Tibial nerve (tissue), 4 donors: ENCODE data around the gene NCDN. TPM values are rescaled to one million over a fixed set of nuclear protein-coding genes. Genes with fewer than 3 reads are reported as not detected.

ENCODE experiments used
- DNase-seq, 2 donors: peaks; one replicate each; pipeline ENCODE4 v3.0.0-alpha.2; 2019; ENCODE audit warnings: low spot score in 2 of 2
- H3K27ac ChIP-seq, 4 donors: fragments of 200-600 bp; sonication (generic) in 3 of 4; one replicate each; pipeline ENCODE4 v1.5.1; 2017 to 2019; ENCODE audit warnings: mild to moderate bottlenecking in 1 of 4
- H3K27me3 ChIP-seq, 2 donors: fragments of 200-600 bp; sonication (generic) in 1 of 2; one replicate each; pipeline versions ENCODE4 v1.5.1 to v1.6.0; 2017 to 2019
- H3K36me3 ChIP-seq, 3 donors: fragments of 200-600 bp; sonication (generic); one replicate each; pipeline ENCODE4 v1.5.1; 2018 to 2019
- H3K4me1 ChIP-seq, 4 donors: fragments of 200-600 bp; sonication (generic) in 3 of 4; one replicate each; pipeline ENCODE4 v1.5.1; 2017 to 2019
- H3K4me3 ChIP-seq, 4 donors: fragments of 200-600 bp; sonication (generic) in 3 of 4; one replicate each; pipeline ENCODE4 v1.5.1; 2017 to 2019; ENCODE audit warnings: mild to moderate bottlenecking in 1 of 4, moderate library complexity in 1 of 4
- H3K9me3 ChIP-seq, 4 donors: fragments of 200-600 bp; sonication (generic) in 3 of 4; one replicate each; pipeline ENCODE4 v1.5.1; 2017 to 2019
- EP300 ChIP-seq, 2 donors: sonication (generic); formaldehyde crosslinking; IDR thresholded peaks; one replicate each; pipeline ENCODE4 v1.6.1; 2017; ENCODE audit warnings: antibody characterized with exemption in 2 of 2, mild to moderate bottlenecking in 1 of 2
- POLR2A ChIP-seq, 2 donors: fragments of 450-650 bp; IDR thresholded peaks; one replicate each; pipeline ENCODE4 v1.6.1; 2017; ENCODE audit warnings: antibody characterized with exemption in 2 of 2, mild to moderate bottlenecking in 2 of 2, moderate library complexity in 2 of 2
- WGBS, 2 donors: methylation state at CpG; one replicate each; pipeline ENCODE4 v1.1.5; 2018; 5-methylcytosine and 5-hydroxymethylcytosine counted together
- total RNA-seq, 4 donors: library from RNA; depleted of rRNA; stranded (reverse); fragments of >200 nt; gene quantifications; one replicate each; pipeline ENCODE4 v1.1.0, GENCODE V29; 2016
- TF ChIP-seq, protein P1 (sequence below), 5 experiments: fragments of 200-600 bp in 3 of 5; fragments of 450-650 bp in 2 of 5; sonication (generic) in 3 of 5; IDR thresholded peaks; one replicate each; pipeline ENCODE4 v1.5.1; 2016 to 2019; ENCODE audit warnings: antibody characterized with exemption in 5 of 5, mild to moderate bottlenecking in 3 of 5, moderate library complexity in 2 of 5

NCDN gene
- total RNA-seq, 4 donors from 2014 or later, result 25.9 to 36.9 (median 29.3) TPM

DNA sequence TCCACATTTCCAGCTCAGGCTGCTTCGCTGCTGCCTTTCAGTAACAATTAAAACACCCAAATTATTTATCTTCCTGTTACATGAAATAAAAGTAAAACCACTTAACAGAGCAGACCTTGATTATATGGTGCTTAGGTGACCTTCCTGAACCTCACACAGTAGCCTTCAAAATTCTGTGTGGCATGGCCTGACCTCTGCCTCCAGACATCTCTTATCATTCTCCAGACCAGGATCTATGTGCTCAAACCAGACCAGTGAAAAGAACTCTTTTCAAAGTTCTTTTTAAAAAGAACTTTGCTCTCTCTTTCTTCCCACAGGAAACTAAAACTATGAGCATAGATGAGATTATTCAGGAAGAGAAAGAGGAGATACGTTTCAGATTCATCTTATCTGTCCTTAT, 38.2 kb upstream of the NCDN start:
- no peak for DNase-seq
- WGBS, 2 donors, result 64% methylated on average over 2 of the region's 2 CpGs
- Histone ChIP-seq H3K4me3 (no peak overlapping the region), H3K27me3 (no peaks in the 10 kb centered on the region), H3K27ac (no peak overlapping the region), H3K36me3 (peaks cover 0 to 13% (median 0%) of the 10 kb centered on the region in 3 donors), H3K4me1 (no peaks in the 10 kb centered on the region), H3K9me3 (peaks cover 0 to 24% (median 0%) of the 10 kb centered on the region in 4 donors)
- TF ChIP-seq, protein P1, sequence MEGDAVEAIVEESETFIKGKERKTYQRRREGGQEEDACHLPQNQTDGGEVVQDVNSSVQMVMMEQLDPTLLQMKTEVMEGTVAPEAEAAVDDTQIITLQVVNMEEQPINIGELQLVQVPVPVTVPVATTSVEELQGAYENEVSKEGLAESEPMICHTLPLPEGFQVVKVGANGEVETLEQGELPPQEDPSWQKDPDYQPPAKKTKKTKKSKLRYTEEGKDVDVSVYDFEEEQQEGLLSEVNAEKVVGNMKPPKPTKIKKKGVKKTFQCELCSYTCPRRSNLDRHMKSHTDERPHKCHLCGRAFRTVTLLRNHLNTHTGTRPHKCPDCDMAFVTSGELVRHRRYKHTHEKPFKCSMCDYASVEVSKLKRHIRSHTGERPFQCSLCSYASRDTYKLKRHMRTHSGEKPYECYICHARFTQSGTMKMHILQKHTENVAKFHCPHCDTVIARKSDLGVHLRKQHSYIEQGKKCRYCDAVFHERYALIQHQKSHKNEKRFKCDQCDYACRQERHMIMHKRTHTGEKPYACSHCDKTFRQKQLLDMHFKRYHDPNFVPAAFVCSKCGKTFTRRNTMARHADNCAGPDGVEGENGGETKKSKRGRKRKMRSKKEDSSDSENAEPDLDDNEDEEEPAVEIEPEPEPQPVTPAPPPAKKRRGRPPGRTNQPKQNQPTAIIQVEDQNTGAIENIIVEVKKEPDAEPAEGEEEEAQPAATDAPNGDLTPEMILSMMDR (IDR thresholded peaks at IDR 0.05), result no peak
- TF ChIP-seq POLR2A (IDR thresholded peaks at IDR 0.05) (no peak), EP300 (IDR thresholded peaks at IDR 0.05) (no peak)

DNA sequence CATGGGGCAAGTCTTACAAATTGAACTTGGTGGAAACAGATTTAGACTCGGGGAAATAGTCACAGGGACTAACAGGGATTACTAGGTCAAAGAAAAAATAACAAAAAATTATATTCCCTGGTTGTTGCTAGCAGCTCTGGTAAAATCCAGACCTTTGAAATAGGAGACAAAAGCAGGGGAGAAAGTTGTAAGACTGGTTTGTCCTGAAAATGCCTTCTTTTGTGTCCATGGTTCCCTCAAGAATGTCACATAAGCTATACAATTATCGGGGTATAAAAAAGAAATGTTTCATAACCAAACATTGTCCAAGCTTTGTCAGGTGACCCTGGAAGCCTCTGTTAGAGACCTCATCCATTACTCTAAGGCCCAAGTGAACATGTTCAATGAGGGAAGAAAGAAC, 33.5 kb upstream of the NCDN start:
- H3K9me3 ChIP-seq, result no peaks in the 10 kb centered on the region
- H3K4me1 ChIP-seq, result no peaks in the 10 kb centered on the region
- peaks cover 0 to 13% (median 0%) of the 10 kb centered on the region in 3 donors for H3K36me3 ChIP-seq
- no peak overlapping the region for H3K27ac ChIP-seq
- TF ChIP-seq EP300 (IDR thresholded peaks at IDR 0.05), result no peak
- TF ChIP-seq, protein P1 (IDR thresholded peaks at IDR 0.05), result no peak
- TF ChIP-seq POLR2A (IDR thresholded peaks at IDR 0.05), result no peak
- WGBS, 2 donors, result 65 to 68% methylated on average over 2 of the region's 2 CpGs
- H3K4me3 ChIP-seq, result no peak overlapping the region
- no peaks in the 10 kb centered on the region for H3K27me3 ChIP-seq
- DNase-seq, result no peak

DNA sequence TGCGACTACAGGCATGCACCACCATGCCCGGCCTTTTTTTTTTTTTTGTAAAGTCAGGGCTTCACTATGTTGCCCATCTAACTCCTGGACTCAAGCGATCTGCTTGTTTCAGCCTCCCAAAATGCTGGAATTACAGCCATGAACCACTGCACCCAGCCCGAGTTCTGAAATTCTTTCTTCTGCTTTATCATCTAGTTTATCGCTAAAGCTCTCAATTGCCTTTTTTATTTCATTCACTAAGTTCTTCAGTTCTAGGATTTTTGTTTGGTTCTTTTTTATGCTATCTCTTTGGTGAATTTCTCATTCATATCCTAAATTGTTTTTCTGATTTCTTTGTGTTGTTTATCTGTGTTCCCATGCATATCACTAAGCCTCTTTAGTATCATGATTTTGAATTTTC, 27.4 kb upstream of the NCDN start:
- H3K27me3 ChIP-seq, result no peaks in the 10 kb centered on the region
- no peak overlapping the region for H3K27ac ChIP-seq
- WGBS, 2 donors, result 75 to 78% methylated on average over 5 of the region's 5 CpGs
- H3K36me3 ChIP-seq, result peaks cover 0 to 15% (median 0%) of the 10 kb centered on the region in 3 donors
- H3K4me1 ChIP-seq, result peaks cover 0 to 20% (median 2%) of the 10 kb centered on the region in 4 donors
- no peak for DNase-seq
- no peak overlapping the region for H3K4me3 ChIP-seq
- TF ChIP-seq POLR2A (IDR thresholded peaks at IDR 0.05) (no peak), EP300 (IDR thresholded peaks at IDR 0.05) (no peak)
- TF ChIP-seq, protein P1 (IDR thresholded peaks at IDR 0.05), result no peak
- H3K9me3 ChIP-seq, result no peaks in the 10 kb centered on the region

DNA sequence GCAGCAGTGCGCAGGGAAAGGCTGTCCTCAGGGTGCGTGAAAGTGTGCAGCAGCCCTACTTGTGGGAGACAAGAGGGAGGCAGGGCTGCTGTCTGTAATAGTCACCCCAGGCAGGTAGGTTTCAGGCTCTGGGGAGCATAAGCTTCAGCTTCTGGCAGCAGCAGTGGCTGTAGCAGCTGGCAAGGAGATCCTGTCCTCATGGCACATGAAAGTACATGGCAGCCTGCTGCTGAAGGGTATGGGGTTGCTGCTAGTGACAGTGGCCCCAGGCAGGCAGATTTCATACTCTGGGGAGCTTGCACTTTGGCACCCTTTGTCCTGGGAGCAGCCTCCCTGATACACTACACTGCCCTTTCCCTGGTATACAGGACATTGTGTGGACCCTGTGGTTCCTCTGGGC, 26.7 kb upstream of the NCDN start:
- no peak for DNase-seq
- Histone ChIP-seq H3K36me3 (peaks cover 0 to 15% (median 0%) of the 10 kb centered on the region in 3 donors), H3K27me3 (no peaks in the 10 kb centered on the region), H3K9me3 (no peaks in the 10 kb centered on the region), H3K4me1 (peaks cover 0 to 23% (median 2%) of the 10 kb centered on the region in 4 donors), H3K27ac (no peak overlapping the region), H3K4me3 (no peak overlapping the region)
- TF ChIP-seq EP300 (IDR thresholded peaks at IDR 0.05) (no peak), POLR2A (IDR thresholded peaks at IDR 0.05) (no peak)
- TF ChIP-seq, protein P1 (IDR thresholded peaks at IDR 0.05), result no peak
- WGBS, 2 donors, result 95 to 100% methylated on average over 2 of the region's 2 CpGs

DNA sequence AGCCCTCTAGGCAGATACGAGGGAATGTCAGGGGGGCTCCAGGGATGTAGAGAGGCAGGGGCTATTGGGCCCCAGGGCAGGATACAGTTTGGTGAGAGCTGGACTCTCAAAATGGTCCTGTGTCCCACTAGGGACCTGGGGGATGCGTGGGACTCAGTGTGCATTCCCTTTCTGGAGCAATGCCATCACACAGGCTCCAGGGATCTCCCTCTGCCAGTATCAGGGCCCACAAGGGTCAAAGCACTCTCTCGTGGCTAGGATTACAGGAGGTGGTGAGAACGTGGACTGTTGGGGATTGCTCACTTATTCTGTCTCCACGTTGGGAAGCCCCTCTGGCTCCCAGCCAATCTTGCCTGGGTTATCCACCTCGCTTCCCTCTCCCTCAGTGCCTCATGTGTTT, 26.2 kb upstream of the NCDN start:
- 76 to 80% methylated on average over 6 of the region's 6 CpGs for whole genome bisulfite sequencing, 2 donors
- no peak overlapping the region for H3K27ac ChIP-seq
- no peak overlapping the region for H3K4me3 ChIP-seq
- peaks cover 0 to 27% (median 2%) of the 10 kb centered on the region in 4 donors for H3K4me1 ChIP-seq
- no peak for DNase-seq
- no peaks in the 10 kb centered on the region for H3K27me3 ChIP-seq
- peaks cover 0 to 15% (median 0%) of the 10 kb centered on the region in 3 donors for H3K36me3 ChIP-seq
- no peaks in the 10 kb centered on the region for H3K9me3 ChIP-seq
- TF ChIP-seq, protein P1 (IDR thresholded peaks at IDR 0.05), result no peak
- TF ChIP-seq EP300 (IDR thresholded peaks at IDR 0.05) (no peak), POLR2A (IDR thresholded peaks at IDR 0.05) (no peak)
